SU-DHL-6 (cell line): ENCODE measurements around the gene AFG1L.

ENCODE experiments used
- H2AFZ ChIP-seq: fragments of 200-600 bp; sonication (generic); 2 replicates; pipeline ENCODE4 v1.6.1; 2014; ENCODE audit warnings: low read depth, mild to moderate bottlenecking, moderate library complexity, mixed read lengths, antibody characterized with exemption, low read length; ENCODE audit not compliant: severe bottlenecking
- H3F3A ChIP-seq: fragments of 200-600 bp; shearing (Covaris generic); 2 replicates; pipeline ENCODE4 v1.6.0; 2016; ENCODE audit warnings: antibody characterized with exemption, mild to moderate bottlenecking; ENCODE audit not compliant: insufficient read depth
- H3K27ac ChIP-seq: fragments of 200-600 bp; sonication (generic); 2 replicates; pipeline ENCODE4 v1.5.1; 2016; ENCODE audit warnings: low read depth, mild to moderate bottlenecking, low read length, moderate library complexity, mixed read lengths
- H3K27me3 ChIP-seq: fragments of 200-600 bp; sonication (generic), shearing (Covaris generic); 2 replicates; pipeline ENCODE4 v1.6.0; 2014; ENCODE audit warnings: mild to moderate bottlenecking, low read length
- H3K36me3 ChIP-seq: fragments of 200-600 bp; sonication (generic); 2 replicates; pipeline ENCODE4 v1.6.1; 2014; ENCODE audit warnings: mild to moderate bottlenecking, low read length, mixed read lengths
- H3K4me2 ChIP-seq: fragments of 300-600, 200-600 bp; shearing (Covaris generic), sonication (generic); 2 replicates; pipeline ENCODE4 v1.6.0; 2014; ENCODE audit warnings: low read length, low read depth, mild to moderate bottlenecking; ENCODE audit not compliant: poor library complexity, severe bottlenecking
- H3K4me3 ChIP-seq: fragments of 200-600 bp; sonication (generic); 2 replicates; pipeline ENCODE4 v1.5.1; 2014; ENCODE audit warnings: antibody characterized with exemption, low read length, mild to moderate bottlenecking, mixed read lengths; ENCODE audit not compliant: insufficient read depth, poor library complexity, severe bottlenecking
- H3K79me2 ChIP-seq: fragments of 200-600 bp; sonication (generic); 2 replicates; pipeline ENCODE4 v1.6.1; 2014; ENCODE audit warnings: mild to moderate bottlenecking, low read length, moderate library complexity; ENCODE audit not compliant: insufficient read depth
- H3K9ac ChIP-seq: fragments of 200-600 bp; sonication (generic); 2 replicates; pipeline ENCODE4 v1.7.0; 2014; ENCODE audit warnings: mild to moderate bottlenecking, low read length
- H3K9me2 ChIP-seq: fragments of 200-600 bp; sonication (generic); replicated peaks from 2 replicates; pipeline ENCODE4 v1.6.1; 2014; ENCODE audit warnings: low read length; ENCODE audit not compliant: insufficient read depth
- H3K9me3 ChIP-seq: fragments of 200-600 bp; sonication (generic); 2 replicates; pipeline ENCODE4 v1.6.1; 2014; ENCODE audit warnings: low read length, mixed read lengths; ENCODE audit not compliant: insufficient read depth
- H4K20me1 ChIP-seq: fragments of 200-600 bp; sonication (generic); 2 replicates; pipeline ENCODE4 v1.6.1; 2014; ENCODE audit warnings: low read depth, mild to moderate bottlenecking, antibody characterized with exemption, low read length, moderate library complexity, mixed read lengths
- EZH2phosphoT487 ChIP-seq: fragments of 200-600 bp; sonication (generic), shearing (Covaris generic); conservative IDR thresholded peaks from 2 replicates; pipeline ENCODE4 v1.6.1; 2018; ENCODE audit warnings: mild to moderate bottlenecking, antibody characterized with exemption, low read length, moderate library complexity, mixed read lengths
- TF ChIP-seq, protein P1 (sequence below): fragments of 200-600 bp; sonication (generic); IDR thresholded peaks from one replicate; pipeline ENCODE4 v1.5.1; 2017; ENCODE audit warnings: antibody characterized with exemption, mild to moderate bottlenecking, low read length, moderate library complexity; ENCODE audit not compliant: insufficient read depth, poor library complexity, severe bottlenecking

Gene AFG1L

DNA sequence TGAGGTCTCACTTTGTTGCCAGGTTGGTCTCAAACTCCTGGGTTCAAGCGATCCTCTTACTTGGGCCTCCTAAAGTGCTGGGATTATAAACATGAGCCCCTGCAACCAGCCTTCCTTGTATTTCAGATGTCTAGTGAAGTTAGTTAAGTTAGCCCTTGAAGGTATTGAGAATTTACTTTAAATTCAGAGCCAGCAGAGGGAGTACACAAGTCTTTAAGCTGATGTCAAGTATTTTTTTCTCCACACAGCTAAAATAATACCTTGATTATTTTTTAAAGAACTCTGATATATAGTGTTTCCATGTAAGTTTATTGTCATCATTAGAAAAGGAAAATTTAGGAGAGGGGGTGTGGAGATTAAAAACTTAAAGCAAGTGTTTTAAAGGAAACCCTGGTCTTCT lies 275.7 kb downstream of the AFG1L start:
- Histone ChIP-seq H3K27me3 (no peaks in the 10 kb centered on the region), H3K79me2 (no peaks in the 10 kb centered on the region), H3K9me2 (no peaks in the 10 kb centered on the region), H2AFZ (no peak overlapping the region), H3K36me3 (no peaks in the 10 kb centered on the region), H3K4me3 (no peak overlapping the region), H3K4me2 (no peak overlapping the region), H3F3A (peaks cover 3% of the 10 kb centered on the region), H4K20me1 (peaks cover 6% of the 10 kb centered on the region; the same call in 1 of the 2 replicates), H3K9me3 (no peaks in the 10 kb centered on the region), H3K27ac (no peak overlapping the region), H3K9ac (no peak overlapping the region)
- TF ChIP-seq, protein P1, sequence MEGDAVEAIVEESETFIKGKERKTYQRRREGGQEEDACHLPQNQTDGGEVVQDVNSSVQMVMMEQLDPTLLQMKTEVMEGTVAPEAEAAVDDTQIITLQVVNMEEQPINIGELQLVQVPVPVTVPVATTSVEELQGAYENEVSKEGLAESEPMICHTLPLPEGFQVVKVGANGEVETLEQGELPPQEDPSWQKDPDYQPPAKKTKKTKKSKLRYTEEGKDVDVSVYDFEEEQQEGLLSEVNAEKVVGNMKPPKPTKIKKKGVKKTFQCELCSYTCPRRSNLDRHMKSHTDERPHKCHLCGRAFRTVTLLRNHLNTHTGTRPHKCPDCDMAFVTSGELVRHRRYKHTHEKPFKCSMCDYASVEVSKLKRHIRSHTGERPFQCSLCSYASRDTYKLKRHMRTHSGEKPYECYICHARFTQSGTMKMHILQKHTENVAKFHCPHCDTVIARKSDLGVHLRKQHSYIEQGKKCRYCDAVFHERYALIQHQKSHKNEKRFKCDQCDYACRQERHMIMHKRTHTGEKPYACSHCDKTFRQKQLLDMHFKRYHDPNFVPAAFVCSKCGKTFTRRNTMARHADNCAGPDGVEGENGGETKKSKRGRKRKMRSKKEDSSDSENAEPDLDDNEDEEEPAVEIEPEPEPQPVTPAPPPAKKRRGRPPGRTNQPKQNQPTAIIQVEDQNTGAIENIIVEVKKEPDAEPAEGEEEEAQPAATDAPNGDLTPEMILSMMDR, result no peak
- no peak for TF ChIP-seq EZH2phosphoT487

DNA sequence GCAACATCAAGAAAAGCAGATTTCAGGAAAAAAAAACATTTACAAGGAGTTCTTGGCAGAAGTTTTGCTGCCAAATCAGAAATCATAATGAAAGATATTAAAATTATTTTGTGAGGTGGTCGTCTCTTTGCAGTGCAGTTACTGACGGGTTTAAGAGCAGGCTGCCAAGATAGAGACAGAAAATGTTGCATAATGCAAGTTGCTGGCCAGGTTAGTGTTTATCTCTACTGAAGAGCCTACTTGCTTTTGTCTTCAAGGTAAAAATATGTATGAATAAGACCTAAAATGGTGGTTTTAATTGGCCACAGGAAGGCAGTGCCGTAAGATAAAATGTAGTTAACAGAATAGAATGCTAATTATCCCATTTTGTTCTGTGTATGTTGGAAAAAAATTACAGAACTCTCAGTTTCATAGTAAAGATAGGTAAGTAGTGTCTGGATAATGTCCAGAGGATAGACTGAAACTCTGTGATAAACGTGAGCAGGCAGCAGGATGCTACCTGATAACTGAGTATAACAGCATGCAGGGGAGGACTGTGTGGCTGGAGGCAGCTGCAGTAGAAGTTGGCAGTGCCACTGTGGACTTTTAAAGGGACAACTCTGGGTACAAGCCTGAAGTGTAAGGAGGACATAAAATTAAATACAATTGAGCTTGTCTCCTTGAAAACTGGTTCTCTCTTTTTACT lies 279.7 kb downstream of the AFG1L start:
- TF ChIP-seq, protein P1, result no peak
- no peak for TF ChIP-seq EZH2phosphoT487
- Histone ChIP-seq H3K4me3 (no peak overlapping the region), H3K4me2 (no peak overlapping the region), H4K20me1 (no peaks in the 10 kb centered on the region), H3F3A (no peaks in the 10 kb centered on the region), H3K79me2 (no peaks in the 10 kb centered on the region), H3K27me3 (no peaks in the 10 kb centered on the region), H3K9me3 (no peaks in the 10 kb centered on the region), H3K27ac (no peak overlapping the region), H3K9me2 (no peaks in the 10 kb centered on the region), H3K9ac (no peak overlapping the region), H3K36me3 (no peaks in the 10 kb centered on the region), H2AFZ (no peak overlapping the region)
